H9 (cell line): ENCODE results near the gene RAB2B. TPM values are rescaled to one million over a fixed set of nuclear protein-coding genes. Genes with fewer than 3 reads are reported as not detected.

ENCODE experiments used
- DNase-seq: peaks from one replicate; pipeline ENCODE4 v3.0.0-alpha.2; 2017
- H2AFZ ChIP-seq: one replicate; pipeline ENCODE4 v1.6.1; 2013; ENCODE audit warnings: mild to moderate bottlenecking, low read length, control low read depth, moderate library complexity
- H2AK5ac ChIP-seq: 2 replicates; pipeline ENCODE4 v1.6.1; 2013; ENCODE audit warnings: low read length, control low read depth, mixed read lengths; ENCODE audit not compliant: insufficient read length
- H2BK120ac ChIP-seq: one replicate; pipeline ENCODE4 v1.6.1; 2013; ENCODE audit warnings: low read depth, mild to moderate bottlenecking, low read length, control low read depth, inconsistent platforms; ENCODE audit not compliant: poor library complexity, severe bottlenecking
- H2BK12ac ChIP-seq: 2 replicates; pipeline ENCODE4 v1.6.1; 2013; ENCODE audit warnings: low read length, control low read depth, mixed read lengths, low read depth; ENCODE audit not compliant: insufficient read length
- H2BK15ac ChIP-seq: 2 replicates; pipeline ENCODE4 v1.6.1; 2013; ENCODE audit warnings: low read depth, low read length, control low read depth
- H2BK20ac ChIP-seq: one replicate; pipeline ENCODE4 v1.6.1; 2013; ENCODE audit warnings: low read depth, mild to moderate bottlenecking, low read length, control low read depth, inconsistent platforms; ENCODE audit not compliant: poor library complexity, severe bottlenecking
- H2BK5ac ChIP-seq: 2 replicates; pipeline ENCODE4 v1.6.1; 2013; ENCODE audit warnings: low read length, control low read depth, mixed read lengths; ENCODE audit not compliant: insufficient read length
- H3K14ac ChIP-seq: 2 replicates; pipeline ENCODE4 v1.6.1; 2013; ENCODE audit warnings: low read length, control low read depth; ENCODE audit not compliant: insufficient read depth
- H3K18ac ChIP-seq: 2 replicates; pipeline ENCODE4 v1.6.1; 2013; ENCODE audit warnings: low read depth, mild to moderate bottlenecking, mixed read lengths, low read length, control low read depth; ENCODE audit not compliant: insufficient read length
- H3K23ac ChIP-seq: 2 replicates; pipeline ENCODE4 v1.6.1; 2013; ENCODE audit warnings: low read length, control low read depth, mixed read lengths, low read depth; ENCODE audit not compliant: insufficient read length
- H3K23me2 ChIP-seq: 2 replicates; pipeline ENCODE4 v1.6.1; 2013; ENCODE audit warnings: low read depth, mild to moderate bottlenecking, mixed read lengths, low read length, control low read depth; ENCODE audit not compliant: insufficient read length, poor library complexity, severe bottlenecking
- H3K27ac ChIP-seq: 2 replicates; pipeline ENCODE4 v1.5.1; 2013; ENCODE audit warnings: low read length, control low read depth, mixed read lengths, low read depth; ENCODE audit not compliant: insufficient read length
- H3K27me3 ChIP-seq: 2 replicates; pipeline ENCODE4 v1.6.1; 2013; ENCODE audit warnings: low read length, control low read depth, inconsistent platforms; ENCODE audit not compliant: insufficient read depth
- H3K4ac ChIP-seq: 2 replicates; pipeline ENCODE4 v1.6.1; 2013; ENCODE audit warnings: low read depth, mild to moderate bottlenecking, control low read depth, inconsistent platforms, low read length, moderate library complexity
- H3K4me1 ChIP-seq: 2 replicates; pipeline ENCODE4 v1.6.1; 2013; ENCODE audit warnings: low read length, control low read depth, inconsistent platforms; ENCODE audit not compliant: insufficient read depth
- H3K4me2 ChIP-seq: 2 replicates; pipeline ENCODE4 v1.6.1; 2013; ENCODE audit warnings: low read length, control low read depth, mixed read lengths; ENCODE audit not compliant: insufficient read length, insufficient read depth
- H3K56ac ChIP-seq: 2 replicates; pipeline ENCODE4 v1.6.1; 2013; ENCODE audit warnings: low read depth, mild to moderate bottlenecking, mixed read lengths, low read length, control low read depth; ENCODE audit not compliant: insufficient read length
- H3K79me1 ChIP-seq: 2 replicates; pipeline ENCODE4 v1.6.1; 2013; ENCODE audit warnings: low read depth, mild to moderate bottlenecking, moderate library complexity, low read length, control low read depth, inconsistent platforms; ENCODE audit not compliant: insufficient read depth, poor library complexity, severe bottlenecking
- H3K79me2 ChIP-seq: 2 replicates; pipeline ENCODE4 v1.6.1; 2013; ENCODE audit warnings: low read length, control low read depth, inconsistent platforms; ENCODE audit not compliant: insufficient read depth
- H3K9ac ChIP-seq: 2 replicates; pipeline ENCODE4 v1.6.1; 2013; ENCODE audit warnings: low read length, control low read depth, mixed read lengths; ENCODE audit not compliant: insufficient read length; ENCODE audit errors: extremely low read depth
- H3K9me3 ChIP-seq: one replicate; pipeline ENCODE4 v1.6.1; 2013; ENCODE audit warnings: low read depth, low read length, inconsistent platforms; ENCODE audit not compliant: control insufficient read depth
- H3T11ph ChIP-seq: one replicate; pipeline ENCODE4 v1.6.1; 2013; ENCODE audit warnings: mild to moderate bottlenecking, low read length, control low read depth, inconsistent platforms
- H4K20me1 ChIP-seq: one replicate; pipeline ENCODE4 v1.6.1; 2013; ENCODE audit not compliant: control insufficient read depth, insufficient read length, insufficient read depth
- H4K5ac ChIP-seq: 2 replicates; pipeline ENCODE4 v1.6.1; 2013; ENCODE audit warnings: low read depth, mild to moderate bottlenecking, mixed read lengths, low read length, control low read depth; ENCODE audit not compliant: insufficient read length
- H4K8ac ChIP-seq: replicated peaks from 2 replicates; pipeline ENCODE4 v1.6.1; 2013; ENCODE audit warnings: low read length, control low read depth, mixed read lengths, low read depth; ENCODE audit not compliant: insufficient read length
- H4K91ac ChIP-seq: 2 replicates; pipeline ENCODE4 v1.6.1; 2013; ENCODE audit warnings: low read depth, mild to moderate bottlenecking, moderate library complexity, mixed read lengths, low read length, control low read depth; ENCODE audit not compliant: insufficient read length
- H3K27ac Mint-ChIP-seq, 3 experiments: 2 replicates in 2 of 3; 3 replicates in 1 of 3; pipeline ENCODE4 v1.8.0; 2020 to 2021; ENCODE audit warnings: mixed read lengths in 3 of 3, mild to moderate bottlenecking in 1 of 3, moderate library complexity in 1 of 3
- H3K27me3 Mint-ChIP-seq: 2 replicates; pipeline ENCODE4 v1.8.0; 2021; ENCODE audit warnings: low read depth, mild to moderate bottlenecking, moderate library complexity, mixed read lengths
- H3K36me3 Mint-ChIP-seq, 3 experiments: 2 replicates in 2 of 3; 3 replicates in 1 of 3; pipeline ENCODE4 v1.8.0; 2020 to 2021; ENCODE audit warnings: low read depth in 3 of 3, mixed read lengths in 3 of 3; ENCODE audit not compliant: insufficient read depth in 1 of 3
- H3K4me1 Mint-ChIP-seq, 2 experiments: 2 replicates each; pipeline ENCODE4 v1.8.0; 2020; ENCODE audit warnings: mixed read lengths in 2 of 2
- H3K4me3 Mint-ChIP-seq, 2 experiments: 2 replicates in 1 of 2; 3 replicates in 1 of 2; pipeline ENCODE4 v1.8.0; 2020 to 2021; ENCODE audit warnings: mild to moderate bottlenecking in 2 of 2, mixed read lengths in 2 of 2, moderate library complexity in 1 of 2
- H3K9me3 Mint-ChIP-seq, 2 experiments: 2 replicates in 1 of 2; 3 replicates in 1 of 2; pipeline ENCODE4 v1.8.0; 2020; ENCODE audit warnings: mild to moderate bottlenecking in 2 of 2, mixed read lengths in 2 of 2, moderate library complexity in 1 of 2
- WGBS: extraction: QIAGEN DNeasy Blood & Tissue Kit; methylation state at CpG from one replicate; pipeline ENCODE4 v1.1.7; 2013; ENCODE audit warnings: missing lambda C conversion rate, low lambda C conversion rate, mixed read lengths; ENCODE audit not compliant: insufficient read length; ENCODE audit errors: extremely low coverage; 5-methylcytosine and 5-hydroxymethylcytosine counted together
- total RNA-seq: library from RNA; stranded (reverse); gene quantifications from 2 replicates; pipeline ENCODE4 v1.2.1, GENCODE V29; 2021
- TF ChIP-seq, protein P1 (sequence below): fragments of 200-600 bp; sonication (generic); conservative IDR thresholded peaks from 3 replicates; pipeline ENCODE4 v1.8.0; 2021; ENCODE audit warnings: antibody characterized with exemption, mild to moderate bottlenecking

Gene RAB2B
- total RNA-seq, 1 experiment from 2014 or later = 27.9 TPM

DNA sequence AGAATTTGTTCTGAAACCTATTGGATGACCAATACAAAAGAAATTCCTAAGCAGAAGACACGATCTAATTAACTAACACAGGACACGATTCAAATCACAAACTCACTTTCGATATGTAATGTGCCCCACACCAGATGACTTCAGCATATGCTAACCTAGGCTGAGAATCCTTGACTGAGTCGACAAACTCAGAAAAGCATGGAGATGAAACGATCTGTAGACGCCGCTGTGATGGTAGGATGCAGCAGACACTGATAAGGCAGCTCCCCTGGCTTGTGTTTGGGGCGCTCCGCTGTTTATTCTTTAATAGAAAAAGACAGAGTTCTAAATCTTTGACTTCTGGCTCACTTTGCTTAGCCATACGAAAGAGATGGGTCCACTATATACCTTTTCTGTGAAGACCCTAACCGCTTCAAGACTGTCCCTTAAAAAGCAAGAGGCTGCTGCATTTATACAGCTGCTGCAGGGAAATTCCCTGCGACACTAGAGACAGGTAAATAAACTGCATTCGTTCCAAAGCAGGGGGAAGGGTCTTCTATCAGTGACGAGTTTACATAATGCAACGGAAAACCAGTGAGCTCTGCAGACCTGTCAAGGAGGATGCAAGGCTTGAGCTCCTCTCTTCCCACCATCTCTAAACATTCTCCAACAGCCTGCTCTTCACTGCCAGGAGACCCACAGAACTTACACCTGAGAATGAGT lies 21.8 kb downstream of the RAB2B start:
- Histone ChIP-seq H2AFZ (no peak overlapping the region), H4K20me1 (no peaks in the 10 kb centered on the region), H3T11ph (no peak overlapping the region), H3K79me2 (peaks cover 24% of the 10 kb centered on the region), H2BK120ac (no peak overlapping the region), H3K27me3 (no peaks in the 10 kb centered on the region), H4K8ac (no peak overlapping the region), H3K9me3 (no peaks in the 10 kb centered on the region), H2BK15ac (no peak overlapping the region), H3K4ac (no peak overlapping the region), H3K23me2 (peaks cover 8% of the 10 kb centered on the region), H3K56ac (no peak overlapping the region), H3K9ac (peak overlapping the region; percentile 99), H3K14ac (0 out of 2 replicates have a peak overlapping the region, but pooled peaks have one; percentile 12), H3K23ac (no peak overlapping the region), H4K5ac (no peak overlapping the region), H2BK12ac (no peak overlapping the region), H3K27ac (no peak overlapping the region), H3K4me1 (no peaks in the 10 kb centered on the region; the same call in 1 of the 2 replicates), H4K91ac (no peak overlapping the region), H3K18ac (no peak overlapping the region), H2BK5ac (no peak overlapping the region), H2BK20ac (no peak overlapping the region), H3K4me2 (peak overlapping the region; percentile 100), H2AK5ac (no peak overlapping the region), H3K79me1 (peaks cover 7% of the 10 kb centered on the region)
- H3K36me3 Mint-ChIP-seq = peaks cover 12 to 38% (median 34%) of the 10 kb centered on the region in 3 experiments
- no peaks in the 10 kb centered on the region; a peak in 1 of 5 replicates for H3K9me3 Mint-ChIP-seq
- no peak for DNase-seq
- TF ChIP-seq, protein P1, sequence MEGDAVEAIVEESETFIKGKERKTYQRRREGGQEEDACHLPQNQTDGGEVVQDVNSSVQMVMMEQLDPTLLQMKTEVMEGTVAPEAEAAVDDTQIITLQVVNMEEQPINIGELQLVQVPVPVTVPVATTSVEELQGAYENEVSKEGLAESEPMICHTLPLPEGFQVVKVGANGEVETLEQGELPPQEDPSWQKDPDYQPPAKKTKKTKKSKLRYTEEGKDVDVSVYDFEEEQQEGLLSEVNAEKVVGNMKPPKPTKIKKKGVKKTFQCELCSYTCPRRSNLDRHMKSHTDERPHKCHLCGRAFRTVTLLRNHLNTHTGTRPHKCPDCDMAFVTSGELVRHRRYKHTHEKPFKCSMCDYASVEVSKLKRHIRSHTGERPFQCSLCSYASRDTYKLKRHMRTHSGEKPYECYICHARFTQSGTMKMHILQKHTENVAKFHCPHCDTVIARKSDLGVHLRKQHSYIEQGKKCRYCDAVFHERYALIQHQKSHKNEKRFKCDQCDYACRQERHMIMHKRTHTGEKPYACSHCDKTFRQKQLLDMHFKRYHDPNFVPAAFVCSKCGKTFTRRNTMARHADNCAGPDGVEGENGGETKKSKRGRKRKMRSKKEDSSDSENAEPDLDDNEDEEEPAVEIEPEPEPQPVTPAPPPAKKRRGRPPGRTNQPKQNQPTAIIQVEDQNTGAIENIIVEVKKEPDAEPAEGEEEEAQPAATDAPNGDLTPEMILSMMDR = no peak
- peaks cover 11 to 23% of the 10 kb centered on the region in 2 experiments for H3K4me1 Mint-ChIP-seq
- WGBS = no CpG with 5 or more reads among the region's 15 CpGs
- H3K27ac Mint-ChIP-seq = peak overlapping the region; percentile 97 to 100 (median 98); a peak in 5 of 7 replicates
- H3K4me3 Mint-ChIP-seq = peak overlapping the region; percentile 94 to 96
- H3K27me3 Mint-ChIP-seq = no peaks in the 10 kb centered on the region
